Stimulated activated effector memory CD8-positive, alpha-beta T cell treated with anti-CD3 and anti-CD28 coated beads, Interleukin-12 subunit alpha, Interleukin-12 subunit beta, amount 100 ng/mL, for 72 hours (primary cell): ENCODE data around the gene CCL14.
"Not testable (repeated sequence)": the region's sequence is repeated elsewhere in the genome, so short reads cannot be mapped to it uniquely, and the experiment has no call there.

Source experiments
- ATAC-seq: fragments of 150-1000 bp; cut with Tn5 transposase; 2 replicates; pipeline ENCODE4 v1.10.0; 2021
- DNase-seq, 2 donors: peaks; one replicate each; pipeline ENCODE4 v3.0.0; 2021 to 2022; ENCODE audit warnings: low spot score in 2 of 2
- H3K27ac Mint-ChIP-seq: one replicate; pipeline ENCODE4 v1.8.0; 2022; ENCODE audit warnings: mild to moderate bottlenecking, mixed read lengths
- H3K36me3 Mint-ChIP-seq: one replicate; pipeline ENCODE4 v1.8.0; 2022; ENCODE audit warnings: mild to moderate bottlenecking, mixed read lengths
- H3K4me1 Mint-ChIP-seq: one replicate; pipeline ENCODE4 v1.8.0; 2022; ENCODE audit warnings: mixed read lengths
- H3K4me3 Mint-ChIP-seq: one replicate; pipeline ENCODE4 v1.8.0; 2022; ENCODE audit warnings: mild to moderate bottlenecking, mixed read lengths
- H3K9me3 Mint-ChIP-seq: one replicate; pipeline ENCODE4 v1.8.0; 2022; ENCODE audit warnings: mixed read lengths

CCL14 gene

GRCh38 chr17:36001862-36002603 lies 15.5 kb upstream of the CCL14 start:
- H3K4me1 Mint-ChIP-seq: peaks cover 32% of the 10 kb centered on the region
- no peaks in the 10 kb centered on the region for H3K36me3 Mint-ChIP-seq
- no peaks in the 10 kb centered on the region for H3K9me3 Mint-ChIP-seq
- no peak overlapping the region for H3K27ac Mint-ChIP-seq
- ATAC-seq (no peak), DNase-seq (no peak)
- no peak overlapping the region for H3K4me3 Mint-ChIP-seq

GRCh38 chr17:36001110-36001771 lies 14.7 kb upstream of the CCL14 start, which contains the start of gene CCL15:
TSS of gene CCL15 (minus strand) at chr17:36001553. CDS start at chr17:36001492, 61 bp downstream.
- Mint-ChIP-seq H3K4me3 (no peak within 1 kb of the TSS), H3K36me3 (no peaks in the 10 kb centered on the region), H3K9me3 (no peaks in the 10 kb centered on the region), H3K4me1 (peaks cover 40% of the 10 kb centered on the region), H3K27ac (peak within 1 kb of the TSS; percentile 17)
- ATAC-seq (no peak), DNase-seq (no peak)

GRCh38 chr17:36000732-36001109 lies 14.2 kb upstream of the CCL14 start:
- H3K4me3 Mint-ChIP-seq: no peak overlapping the region
- H3K36me3 Mint-ChIP-seq: no peaks in the 10 kb centered on the region
- DNase-seq (no peak), ATAC-seq (no peak)
- H3K27ac Mint-ChIP-seq: peak overlapping the region; percentile 17
- no peaks in the 10 kb centered on the region for H3K9me3 Mint-ChIP-seq
- H3K4me1 Mint-ChIP-seq: peaks cover 41% of the 10 kb centered on the region

- peaks cover 30% of the 10 kb centered on the region for H3K4me1 Mint-ChIP-seq
Observed at GRCh38 chr17:35998756-35999155, 12.2 kb upstream of the CCL14 start.

GRCh38 chr17:35998018-35998545 lies 11.6 kb upstream of the CCL14 start:
- Mint-ChIP-seq H3K4me1 (peaks cover 27% of the 10 kb centered on the region), H3K36me3 (no peaks in the 10 kb centered on the region), H3K27ac (peak overlapping the region; percentile 62), H3K4me3 (peak overlapping the region; percentile 28), H3K9me3 (no peaks in the 10 kb centered on the region)
- ATAC-seq: peak; percentile 13
- DNase-seq: no peak

More at GRCh38 chr17:35998756-35999155, 12.2 kb upstream of the CCL14 start:
- Mint-ChIP-seq H3K9me3 (no peaks in the 10 kb centered on the region), H3K4me3 (peak overlapping the region; percentile 28), H3K36me3 (no peaks in the 10 kb centered on the region), H3K27ac (peak overlapping the region; percentile 62)
- ATAC-seq (peak; percentile 51), DNase-seq (no peak)

GRCh38 chr17:35995346-35995745 lies 8.8 kb upstream of the CCL14 start:
- ATAC-seq, H3K4me3 Mint-ChIP-seq, H3K36me3 Mint-ChIP-seq, H3K27ac Mint-ChIP-seq, DNase-seq, H3K9me3 Mint-ChIP-seq: not testable (repeated sequence)
- H3K4me1 Mint-ChIP-seq: peaks cover 22% of the 10 kb centered on the region

GRCh38 chr17:35991075-35991474 lies 4.5 kb upstream of the CCL14 start:
- no peak for DNase-seq
- peaks cover 6% of the 10 kb centered on the region for H3K4me1 Mint-ChIP-seq
- H3K4me3 Mint-ChIP-seq: no peak overlapping the region
- ATAC-seq: no peak
- H3K36me3 Mint-ChIP-seq: no peaks in the 10 kb centered on the region
- peaks cover 5% of the 10 kb centered on the region for H3K9me3 Mint-ChIP-seq
- H3K27ac Mint-ChIP-seq: no peak overlapping the region

GRCh38 chr17:35988164-35988563 lies 1.6 kb upstream of the CCL14 start:
- DNase-seq (no peak), ATAC-seq (no peak)
- no peak overlapping the region for H3K4me3 Mint-ChIP-seq
- H3K4me1 Mint-ChIP-seq: peaks cover 19% of the 10 kb centered on the region
- no peak overlapping the region for H3K27ac Mint-ChIP-seq
- no peaks in the 10 kb centered on the region for H3K36me3 Mint-ChIP-seq
- peaks cover 5% of the 10 kb centered on the region for H3K9me3 Mint-ChIP-seq

- H3K4me3 Mint-ChIP-seq: no peak overlapping the region
- DNase-seq: no peak
- peaks cover 41% of the 10 kb centered on the region for H3K4me1 Mint-ChIP-seq
- H3K9me3 Mint-ChIP-seq: peaks cover 5% of the 10 kb centered on the region
- no peaks in the 10 kb centered on the region for H3K36me3 Mint-ChIP-seq
- peak overlapping the region; percentile 73 for H3K27ac Mint-ChIP-seq
- no peak for ATAC-seq
Observed at GRCh38 chr17:35984140-35984539, 2.4 kb downstream of the CCL14 start.

- no peak overlapping the region for H3K4me3 Mint-ChIP-seq
- H3K36me3 Mint-ChIP-seq: no peaks in the 10 kb centered on the region
- no peak for DNase-seq
- H3K27ac Mint-ChIP-seq: peak overlapping the region; percentile 73
- no peak for ATAC-seq
- H3K9me3 Mint-ChIP-seq: no peaks in the 10 kb centered on the region
- peaks cover 56% of the 10 kb centered on the region for H3K4me1 Mint-ChIP-seq
Observed at GRCh38 chr17:35982409-35983191, 3.9 kb downstream of the CCL14 start.

GRCh38 chr17:35981908-35982330 lies 4.6 kb downstream of the CCL14 start:
- no peak for ATAC-seq
- DNase-seq: no peak
- Mint-ChIP-seq H3K9me3 (no peaks in the 10 kb centered on the region), H3K27ac (peak overlapping the region; percentile 73), H3K4me3 (no peak overlapping the region), H3K36me3 (no peaks in the 10 kb centered on the region), H3K4me1 (peaks cover 60% of the 10 kb centered on the region)

- no peak within 1 kb of the TSS for H3K4me3 Mint-ChIP-seq
- no peaks in the 10 kb centered on the region for H3K9me3 Mint-ChIP-seq
Observed at GRCh38 chr17:35981246-35981645, 5.3 kb downstream of the CCL14 start, which contains the start of gene CCL16. TSS of gene CCL16 (minus strand) at chr17:35981497. CDS start at chr17:35981420, 77 bp downstream.

GRCh38 chr17:35978346-35978745 lies 8.2 kb downstream of the CCL14 start:
- no peaks in the 10 kb centered on the region for H3K9me3 Mint-ChIP-seq
- peak overlapping the region; percentile 87 for H3K27ac Mint-ChIP-seq

More at GRCh38 chr17:35981246-35981645, 5.3 kb downstream of the CCL14 start, which contains the start of gene CCL16:
- Mint-ChIP-seq H3K4me1 (peaks cover 62% of the 10 kb centered on the region), H3K36me3 (no peaks in the 10 kb centered on the region), H3K27ac (peak within 1 kb of the TSS; percentile 73)
- DNase-seq (no peak), ATAC-seq (no peak)

GRCh38 chr17:35977509-35977908 lies 9.0 kb downstream of the CCL14 start:
- peaks cover 65% of the 10 kb centered on the region for H3K4me1 Mint-ChIP-seq
- no peaks in the 10 kb centered on the region for H3K36me3 Mint-ChIP-seq
- ATAC-seq (no peak), DNase-seq (no peak)
- H3K27ac Mint-ChIP-seq: peak overlapping the region; percentile 87
- H3K9me3 Mint-ChIP-seq: no peaks in the 10 kb centered on the region
- no peak overlapping the region for H3K4me3 Mint-ChIP-seq

More at GRCh38 chr17:35978346-35978745, 8.2 kb downstream of the CCL14 start:
- Mint-ChIP-seq H3K36me3 (no peaks in the 10 kb centered on the region), H3K4me3 (no peak overlapping the region), H3K4me1 (peaks cover 61% of the 10 kb centered on the region)
- ATAC-seq (no peak), DNase-seq (no peak)
